ENCODE results near the gene IL22RA1. TPM values are rescaled to one million over a fixed set of nuclear protein-coding genes. Genes with fewer than 3 reads are reported as not detected.

The IL22RA1 gene
- polyA plus RNA-seq, 3 donors = 3.5 to 5.1 (median 4.0) TPM

Other genes with a start within 250 kb of the IL22RA1 start
- gene CNR2, start 229.8 kb downstream of the IL22RA1 start, polyA plus RNA-seq (ENCODE audit: insufficient read length in 3 of 3) = under 1 TPM; 0.08 to 0.10 (median 0.09) TPM
- gene PNRC2, start 183.3 kb downstream of the IL22RA1 start, polyA plus RNA-seq (ENCODE audit: insufficient read length in 3 of 3) = 100 to 1,000 TPM; 184 to 213 (median 212) TPM
- gene SRSF10, start 162.8 kb downstream of the IL22RA1 start, polyA plus RNA-seq (ENCODE audit: insufficient read length in 3 of 3) = 100 to 1,000 TPM; 197 to 242 (median 223) TPM
- gene MYOM3, start 31.0 kb downstream of the IL22RA1 start, polyA plus RNA-seq (ENCODE audit: insufficient read length in 3 of 3) = 10 to 100 TPM; 18.5 to 32.8 (median 29.9) TPM
- gene IFNLR1, start 44.1 kb upstream of the IL22RA1 start, polyA plus RNA-seq (ENCODE audit: insufficient read length in 3 of 3) = 1 to 10 TPM; 5.3 to 6.8 (median 5.4) TPM
- 1 to 10 TPM; 2.2 to 3.3 (median 2.7) TPM for gene GRHL3, start 176.2 kb upstream of the IL22RA1 start, polyA plus RNA-seq (ENCODE audit: insufficient read length in 3 of 3)